Sigmoid colon (tissue), 4 donors: ENCODE measurements around the gene SLC9A3.

Experiments
- POLR2AphosphoS5 ChIP-seq, 4 donors: sonication (generic); formaldehyde crosslinking; IDR thresholded peaks; one replicate each; pipeline ENCODE4 v1.6.1; 2017; ENCODE audit warnings: antibody characterized with exemption in 4 of 4
- TF ChIP-seq, protein P1 (sequence below), 4 experiments: fragments of 450-650 bp in 3 of 4; fragments of 200-600 bp in 1 of 4; IDR thresholded peaks; one replicate each; pipeline ENCODE4 v1.5.1; 2016 to 2019; ENCODE audit warnings: antibody characterized with exemption in 4 of 4, mild to moderate bottlenecking in 3 of 4, moderate library complexity in 2 of 4

DNA sequence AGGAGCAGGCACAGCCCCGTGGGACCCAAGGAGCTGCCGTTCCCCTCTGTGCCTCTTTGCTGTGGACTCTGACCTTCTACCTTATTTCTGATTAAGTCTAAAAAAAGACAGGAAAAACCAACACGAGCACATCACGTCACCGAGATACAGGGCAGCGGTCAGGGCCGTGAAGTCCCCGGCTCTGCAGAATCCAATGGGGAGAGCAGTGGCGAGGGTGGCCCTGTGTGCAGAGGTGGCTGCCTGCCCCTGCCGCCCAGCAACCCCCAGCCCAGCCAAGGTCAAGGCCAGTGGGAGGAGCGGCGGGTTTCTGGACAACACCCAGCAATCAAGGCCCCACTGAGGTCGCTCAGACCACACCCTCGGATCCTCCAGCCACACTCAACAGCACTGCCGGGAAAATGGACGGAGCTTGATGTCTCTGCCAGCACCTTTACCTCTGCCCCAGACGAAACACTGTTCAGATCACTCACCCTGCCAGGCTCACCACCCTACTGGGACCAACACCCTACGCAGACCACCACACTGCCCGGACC, 32.7 kb upstream of the SLC9A3 start:
- TF ChIP-seq, protein P1, sequence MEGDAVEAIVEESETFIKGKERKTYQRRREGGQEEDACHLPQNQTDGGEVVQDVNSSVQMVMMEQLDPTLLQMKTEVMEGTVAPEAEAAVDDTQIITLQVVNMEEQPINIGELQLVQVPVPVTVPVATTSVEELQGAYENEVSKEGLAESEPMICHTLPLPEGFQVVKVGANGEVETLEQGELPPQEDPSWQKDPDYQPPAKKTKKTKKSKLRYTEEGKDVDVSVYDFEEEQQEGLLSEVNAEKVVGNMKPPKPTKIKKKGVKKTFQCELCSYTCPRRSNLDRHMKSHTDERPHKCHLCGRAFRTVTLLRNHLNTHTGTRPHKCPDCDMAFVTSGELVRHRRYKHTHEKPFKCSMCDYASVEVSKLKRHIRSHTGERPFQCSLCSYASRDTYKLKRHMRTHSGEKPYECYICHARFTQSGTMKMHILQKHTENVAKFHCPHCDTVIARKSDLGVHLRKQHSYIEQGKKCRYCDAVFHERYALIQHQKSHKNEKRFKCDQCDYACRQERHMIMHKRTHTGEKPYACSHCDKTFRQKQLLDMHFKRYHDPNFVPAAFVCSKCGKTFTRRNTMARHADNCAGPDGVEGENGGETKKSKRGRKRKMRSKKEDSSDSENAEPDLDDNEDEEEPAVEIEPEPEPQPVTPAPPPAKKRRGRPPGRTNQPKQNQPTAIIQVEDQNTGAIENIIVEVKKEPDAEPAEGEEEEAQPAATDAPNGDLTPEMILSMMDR (IDR thresholded peaks at IDR 0.05), result no peak
- no peak for TF ChIP-seq POLR2AphosphoS5 (IDR thresholded peaks at IDR 0.05)
